Measurements from ENCODE around the gene SEMA3E.
"Not testable (repeated sequence)": the region's sequence is repeated elsewhere in the genome, so short reads cannot be mapped to it uniquely, and the experiment has no call there.

DNA sequence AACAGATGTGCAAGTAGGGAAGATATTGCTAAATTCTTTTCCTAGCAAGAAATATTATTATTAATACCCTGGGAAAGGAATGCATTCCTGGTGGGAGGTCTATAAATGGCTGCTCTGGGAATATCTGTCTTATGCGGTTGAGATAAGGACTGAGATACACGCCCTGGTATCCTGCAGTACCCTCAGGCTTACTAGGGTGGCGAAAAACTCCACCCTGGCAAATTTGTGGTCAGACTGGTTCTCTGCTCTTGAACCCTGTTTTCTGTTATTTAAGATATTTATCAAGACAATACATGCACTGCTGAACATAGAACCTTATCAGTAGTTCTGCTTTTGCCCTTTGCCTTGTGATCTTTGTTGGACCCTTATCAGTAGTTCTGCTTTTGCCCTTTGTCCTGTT, 96.4 kb downstream of the SEMA3E start:
- TF ChIP-seq, protein P1, sequence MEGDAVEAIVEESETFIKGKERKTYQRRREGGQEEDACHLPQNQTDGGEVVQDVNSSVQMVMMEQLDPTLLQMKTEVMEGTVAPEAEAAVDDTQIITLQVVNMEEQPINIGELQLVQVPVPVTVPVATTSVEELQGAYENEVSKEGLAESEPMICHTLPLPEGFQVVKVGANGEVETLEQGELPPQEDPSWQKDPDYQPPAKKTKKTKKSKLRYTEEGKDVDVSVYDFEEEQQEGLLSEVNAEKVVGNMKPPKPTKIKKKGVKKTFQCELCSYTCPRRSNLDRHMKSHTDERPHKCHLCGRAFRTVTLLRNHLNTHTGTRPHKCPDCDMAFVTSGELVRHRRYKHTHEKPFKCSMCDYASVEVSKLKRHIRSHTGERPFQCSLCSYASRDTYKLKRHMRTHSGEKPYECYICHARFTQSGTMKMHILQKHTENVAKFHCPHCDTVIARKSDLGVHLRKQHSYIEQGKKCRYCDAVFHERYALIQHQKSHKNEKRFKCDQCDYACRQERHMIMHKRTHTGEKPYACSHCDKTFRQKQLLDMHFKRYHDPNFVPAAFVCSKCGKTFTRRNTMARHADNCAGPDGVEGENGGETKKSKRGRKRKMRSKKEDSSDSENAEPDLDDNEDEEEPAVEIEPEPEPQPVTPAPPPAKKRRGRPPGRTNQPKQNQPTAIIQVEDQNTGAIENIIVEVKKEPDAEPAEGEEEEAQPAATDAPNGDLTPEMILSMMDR (IDR thresholded peaks at IDR 0.05), result not testable (repeated sequence)
- TF ChIP-seq EP300, POLR2A, POLR2AphosphoS5 (IDR thresholded peaks at IDR 0.05): not testable (repeated sequence)
